Peyer's patch (tissue), 4 donors: ENCODE measurements around the gene GCFC2.

Experiments
- CTCF ChIP-seq, 6 experiments: fragments of 450-650 bp in 4 of 6; fragments of 200-600 bp in 2 of 6; sonication (generic) in 1 of 6; IDR thresholded peaks; one replicate each; pipeline ENCODE4 v1.5.1; 2017 to 2019; ENCODE audit warnings: antibody characterized with exemption in 6 of 6, mild to moderate bottlenecking in 3 of 6, moderate library complexity in 1 of 6
- POLR2A ChIP-seq, 2 donors: fragments of 450-650 bp; IDR thresholded peaks; one replicate each; pipeline ENCODE4 v1.5.1; 2017; ENCODE audit warnings: antibody characterized with exemption in 2 of 2, mild to moderate bottlenecking in 2 of 2, moderate library complexity in 2 of 2

GRCh38 chr2:75709297-75709696 is 1.4 kb downstream of the GCFC2 start:
- no peak for TF ChIP-seq CTCF (IDR thresholded peaks at IDR 0.05)
- TF ChIP-seq POLR2A (IDR thresholded peaks at IDR 0.05), result no peak
